ENCODE data around the gene SERAC1.

DNA sequence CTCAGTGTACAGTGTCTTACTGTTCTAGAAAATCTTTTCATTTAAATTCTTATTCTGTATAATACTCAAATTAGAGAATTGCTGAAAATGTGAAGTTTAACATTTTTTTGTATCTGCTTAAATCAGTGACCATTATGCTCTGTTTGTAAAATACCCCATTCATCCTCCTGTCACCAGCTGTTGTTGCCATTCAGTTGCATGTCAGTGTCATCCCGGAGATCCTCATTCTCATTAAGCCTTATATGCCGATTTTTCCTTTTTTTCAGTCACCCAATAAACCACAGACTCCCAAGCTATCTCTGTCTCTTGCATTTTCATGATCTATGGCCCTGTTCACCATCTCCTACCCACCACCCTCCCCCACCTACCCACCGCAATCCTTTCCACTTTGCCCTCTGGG, 20.5 kb upstream of the SERAC1 start:
- no peak for TF ChIP-seq EZH2 (IDR thresholded peaks at IDR 0.05; ENCODE audit: borderline replicate concordance, low read length)
- TF ChIP-seq, protein P1, sequence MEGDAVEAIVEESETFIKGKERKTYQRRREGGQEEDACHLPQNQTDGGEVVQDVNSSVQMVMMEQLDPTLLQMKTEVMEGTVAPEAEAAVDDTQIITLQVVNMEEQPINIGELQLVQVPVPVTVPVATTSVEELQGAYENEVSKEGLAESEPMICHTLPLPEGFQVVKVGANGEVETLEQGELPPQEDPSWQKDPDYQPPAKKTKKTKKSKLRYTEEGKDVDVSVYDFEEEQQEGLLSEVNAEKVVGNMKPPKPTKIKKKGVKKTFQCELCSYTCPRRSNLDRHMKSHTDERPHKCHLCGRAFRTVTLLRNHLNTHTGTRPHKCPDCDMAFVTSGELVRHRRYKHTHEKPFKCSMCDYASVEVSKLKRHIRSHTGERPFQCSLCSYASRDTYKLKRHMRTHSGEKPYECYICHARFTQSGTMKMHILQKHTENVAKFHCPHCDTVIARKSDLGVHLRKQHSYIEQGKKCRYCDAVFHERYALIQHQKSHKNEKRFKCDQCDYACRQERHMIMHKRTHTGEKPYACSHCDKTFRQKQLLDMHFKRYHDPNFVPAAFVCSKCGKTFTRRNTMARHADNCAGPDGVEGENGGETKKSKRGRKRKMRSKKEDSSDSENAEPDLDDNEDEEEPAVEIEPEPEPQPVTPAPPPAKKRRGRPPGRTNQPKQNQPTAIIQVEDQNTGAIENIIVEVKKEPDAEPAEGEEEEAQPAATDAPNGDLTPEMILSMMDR (IDR thresholded peaks at IDR 0.05; ENCODE audit: low read length) = no peak
